AG04449 (cell line): Measurements from ENCODE around the gene IGF2R.
"Not testable (repeated sequence)": the region's sequence is repeated elsewhere in the genome, so short reads cannot be mapped to it uniquely, and the experiment has no call there.

Experiments
- CTCF ChIA-PET: fragments of 350-600 bp; formaldehyde crosslinking; extraction: SDS; loops from one replicate; lab custom pipeline; 2021; ENCODE audit warnings: antibody characterized with exemption; lab: Yijun Ruan, JAX
- POLR2A ChIA-PET: fragments of 400-600, 350-600 bp; formaldehyde crosslinking; extraction: SDS; loops from one replicate; lab custom pipeline; 2020; ENCODE audit warnings: antibody characterized with exemption, inconsistent platforms; lab: Yijun Ruan, JAX
- DNase-seq: peaks from one replicate; pipeline ENCODE4 v3.0.0-alpha.2; 2010; ENCODE audit warnings: low read depth, low spot score
- H3K4me3 ChIP-seq: 2 replicates; pipeline ENCODE4 v1.5.1; 2011; ENCODE audit warnings: low read depth, mild to moderate bottlenecking, control low read depth, low read length
- CTCF ChIP-seq: IDR thresholded peaks from one replicate; pipeline ENCODE4 v1.5.1; 2011; ENCODE audit warnings: mild to moderate bottlenecking, moderate library complexity, low read length, control low read depth, inconsistent platforms; ENCODE audit not compliant: insufficient read depth; ENCODE audit errors: missing control alignments

IGF2R gene

GRCh38 chr6:160132297-160132637 is 163.4 kb downstream of the IGF2R start:
- CTCF ChIA-PET, result no interaction called here
- POLR2A ChIA-PET, result no interaction called here
- DNase-seq, result no peak
- TF ChIP-seq CTCF, result no peak
- no peak overlapping the region for H3K4me3 ChIP-seq

GRCh38 chr6:160132776-160133338 is 164.0 kb downstream of the IGF2R start:
- no peak for DNase-seq
- ChIA-PET POLR2A (no interaction called here), CTCF (interaction anchor here (1.4 kb wide), 1 partner anchor 323 kb away, joined by 4 read pairs; no protein-coding TSS in a partner anchor)

DNA sequence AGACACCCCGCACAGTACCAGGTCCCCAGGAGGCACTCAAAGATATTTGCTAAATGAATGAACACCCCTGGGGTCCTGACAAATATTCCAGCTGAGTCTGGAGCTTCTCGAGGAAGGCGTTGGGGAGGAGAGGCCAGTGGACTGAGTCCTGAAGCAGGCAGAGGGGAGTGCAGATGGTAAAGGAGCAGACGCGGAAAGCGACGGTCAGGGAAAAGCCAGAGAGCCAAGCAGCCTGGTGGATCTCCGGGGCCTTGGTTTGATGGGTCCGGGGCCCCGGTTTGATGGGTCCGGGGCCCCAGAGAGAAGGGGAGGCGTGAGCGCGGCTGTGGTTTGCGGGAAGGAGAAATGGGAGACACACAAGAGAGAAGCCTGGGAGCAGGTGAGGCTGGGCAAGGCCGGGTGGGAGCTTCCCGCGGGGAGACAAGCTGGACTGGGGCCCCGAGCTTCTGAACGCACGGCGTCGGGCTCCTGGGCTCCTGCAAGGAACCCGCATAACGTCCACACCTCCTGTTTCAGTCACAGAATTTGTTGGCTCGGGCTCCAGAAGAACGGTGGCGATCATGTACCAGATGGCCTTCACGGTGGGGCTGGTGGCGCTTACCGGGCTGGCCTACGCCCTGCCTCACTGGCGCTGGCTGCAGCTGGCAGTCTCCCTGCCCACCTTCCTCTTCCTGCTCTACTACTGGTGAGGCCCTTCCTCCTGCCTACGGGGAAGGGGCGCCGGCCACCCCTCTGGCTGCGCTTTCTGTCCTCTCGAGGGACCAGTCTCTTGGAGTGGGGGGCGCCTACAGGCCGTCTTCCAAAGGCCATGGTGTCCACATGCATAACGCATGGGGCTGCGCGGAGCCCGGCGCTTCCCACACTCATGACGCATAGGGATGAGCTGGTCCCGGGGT is 164.8 kb downstream of the IGF2R start:
- no peak for TF ChIP-seq CTCF
- no peak for DNase-seq
- H3K4me3 ChIP-seq, result no peak overlapping the region
- ChIA-PET CTCF (interaction anchor here (0.6 to 1.4 kb wide), 2 partner anchors 322 kb away, joined by 4 to 5 read pairs; no protein-coding TSS in a partner anchor), POLR2A (no interaction called here)

More at GRCh38 chr6:160132776-160133338, 164.0 kb downstream of the IGF2R start:
- no peak for TF ChIP-seq CTCF
- no peak overlapping the region for H3K4me3 ChIP-seq

- DNase-seq, H3K4me3 ChIP-seq, POLR2A ChIA-PET: not testable (repeated sequence)
- CTCF ChIA-PET, result interaction anchor here (0.6 kb wide), 1 partner anchor 321 kb away, joined by 5 read pairs; no protein-coding TSS in a partner anchor
These were observed 165.5 kb downstream of the IGF2R start for GRCh38 chr6:160134337-160134751.

GRCh38 chr6:160134779-160135547 is 166.1 kb downstream of the IGF2R start:
- no peak for TF ChIP-seq CTCF
- DNase-seq, result no peak
- POLR2A ChIA-PET, result no interaction called here
- no peak overlapping the region for H3K4me3 ChIP-seq
- CTCF ChIA-PET, result interaction anchor here (0.6 kb wide), 1 partner anchor 321 kb away, joined by 5 read pairs; no protein-coding TSS in a partner anchor

GRCh38 chr6:160135907-160136655 is 167.2 kb downstream of the IGF2R start:
- POLR2A ChIA-PET, result no interaction called here
- TF ChIP-seq CTCF, result no peak
- DNase-seq, result no peak
- CTCF ChIA-PET, result interaction anchor here (1.6 to 3.5 kb wide), 4 partner anchors 8 to 324 kb away, joined by 4 to 47 read pairs (median 16); no protein-coding TSS in a partner anchor
- no peak overlapping the region for H3K4me3 ChIP-seq
